SK-N-SH (cell line): ENCODE measurements around the gene RIPK4. TPM values are rescaled to one million over a fixed set of nuclear protein-coding genes. Genes with fewer than 3 reads are reported as not detected.

ENCODE experiments used
- CTCF ChIA-PET: fragments of 300-600, 350-600 bp; formaldehyde crosslinking; extraction: SDS; loops from one replicate; lab custom pipeline; 2021; lab: Yijun Ruan, JAX
- POLR2A ChIA-PET: fragments of 350-600 bp; sonication (Branson Sonifier 250); formaldehyde crosslinking; extraction: SDS; loops from one replicate; lab custom pipeline; 2020; ENCODE audit warnings: antibody characterized with exemption, inconsistent platforms; lab: Yijun Ruan, JAX
- DNase-seq: peaks from one replicate; pipeline ENCODE4 v3.0.0; 2012
- H2AFZ ChIP-seq: fragments of 200-600 bp; sonication (generic); 2 replicates; pipeline ENCODE4 v1.8.1; 2016; ENCODE audit warnings: antibody characterized with exemption, mild to moderate bottlenecking, low read depth
- H3F3A ChIP-seq: fragments of 200-600 bp; sonication (generic); replicated peaks from 2 replicates; pipeline ENCODE3; 2016; ENCODE audit warnings: antibody characterized with exemption, mild to moderate bottlenecking; ENCODE audit not compliant: insufficient read depth
- H3K27ac ChIP-seq, 2 experiments: fragments of 200-500 bp in 1 of 2; fragments of 200-600 bp in 1 of 2; sonication (Bioruptor generic) in 1 of 2; sonication (generic), shearing (Covaris generic) in 1 of 2; 2 replicates each; pipeline versions ENCODE4 v1.5.1 to v1.6.1; 2014 to 2016; ENCODE audit warnings: low read depth in 2 of 2, inconsistent platforms in 1 of 2, low read length in 1 of 2, mild to moderate bottlenecking in 1 of 2, mixed read lengths in 1 of 2
- H3K27me3 ChIP-seq: fragments of 200-600 bp; sonication (generic), shearing (Covaris generic); 2 replicates; pipeline ENCODE4 v1.6.1; 2016; ENCODE audit warnings: mixed run types; ENCODE audit not compliant: insufficient read depth
- H3K36me3 ChIP-seq, 2 experiments: fragments of 200-500 bp in 1 of 2; fragments of 200-600 bp in 1 of 2; sonication (Bioruptor generic) in 1 of 2; sonication (generic) in 1 of 2; replicated peaks in 1 of 2; 2 replicates each; pipeline versions ENCODE3 to v1.5.1; 2014 to 2016; ENCODE audit warnings: low read length in 1 of 2, mild to moderate bottlenecking in 1 of 2; ENCODE audit not compliant: insufficient read depth in 2 of 2, control insufficient read depth in 1 of 2
- H3K4me1 ChIP-seq, 2 experiments: fragments of 200-500 bp in 1 of 2; fragments of 200-600 bp in 1 of 2; sonication (Bioruptor generic) in 1 of 2; sonication (generic), shearing (Covaris generic) in 1 of 2; 2 replicates each; pipeline versions ENCODE4 v1.5.1 to v1.6.1; 2014 to 2016; ENCODE audit warnings: low read depth in 1 of 2, low read length in 1 of 2, mixed run types in 1 of 2; ENCODE audit not compliant: insufficient read depth in 2 of 2, control insufficient read depth in 1 of 2
- H3K4me2 ChIP-seq: fragments of 200-600 bp; sonication (generic), shearing (Covaris generic); 2 replicates; pipeline ENCODE4 v1.6.1; 2017; ENCODE audit warnings: mixed run types
- H3K4me3 ChIP-seq, 2 experiments: fragments of 200-500 bp in 1 of 2; fragments of 200-600 bp in 1 of 2; sonication (Bioruptor generic) in 1 of 2; sonication (generic), shearing (Covaris generic) in 1 of 2; 2 replicates each; pipeline versions ENCODE4 v1.5.1 to v1.8.1; 2014 to 2016; ENCODE audit warnings: low read depth in 2 of 2, inconsistent platforms in 1 of 2, low read length in 1 of 2, mild to moderate bottlenecking in 1 of 2, mixed read lengths in 1 of 2, moderate library complexity in 1 of 2
- H3K79me2 ChIP-seq: fragments of 200-600 bp; sonication (generic); 2 replicates; pipeline ENCODE4 v1.8.1; 2017; ENCODE audit warnings: mild to moderate bottlenecking; ENCODE audit not compliant: insufficient read depth
- H3K9ac ChIP-seq: fragments of 200-600 bp; sonication (generic); 2 replicates; pipeline ENCODE4 v1.6.1; 2017; ENCODE audit warnings: mixed run types
- H3K9me2 ChIP-seq: fragments of 200-600 bp; sonication (generic); 2 replicates; pipeline ENCODE4 v1.6.1; 2017; ENCODE audit warnings: mixed run types
- H3K9me3 ChIP-seq: fragments of 200-600 bp; sonication (generic); 2 replicates; pipeline ENCODE4 v1.6.1; 2017; ENCODE audit warnings: mixed run types, mild to moderate bottlenecking, moderate library complexity
- H4K20me1 ChIP-seq: fragments of 200-600 bp; sonication (generic); 2 replicates; pipeline ENCODE4 v1.6.1; 2017; ENCODE audit warnings: mild to moderate bottlenecking, mixed run types; ENCODE audit not compliant: insufficient read depth
- CHD2 ChIP-seq: fragments of 150-350 bp; IDR thresholded peaks from 2 replicates; pipeline ENCODE4 v1.6.1; 2018; ENCODE audit warnings: low read length; ENCODE audit not compliant: partially characterized antibody
- ELF1 ChIP-seq: IDR thresholded peaks from 2 replicates; pipeline ENCODE4 v1.4.0; 2012
- EP300 ChIP-seq, 2 experiments: IDR thresholded peaks; 2 replicates each; pipeline versions ENCODE4 v1.4.0 to v1.6.1; 2012; ENCODE audit warnings: borderline replicate concordance in 1 of 2, low read depth in 1 of 2, low read length in 1 of 2
- EZH2phosphoT487 ChIP-seq: fragments of 200-600 bp; sonication (generic); IDR thresholded peaks from 2 replicates; pipeline ENCODE4 v1.6.1; 2017; ENCODE audit warnings: low read depth, mixed run types, mild to moderate bottlenecking, antibody characterized with exemption, moderate library complexity, borderline replicate concordance
- FOSL2 ChIP-seq: IDR thresholded peaks from 2 replicates; pipeline ENCODE4 v1.4.0; 2012; ENCODE audit warnings: low read depth, mild to moderate bottlenecking, moderate library complexity, borderline replicate concordance
- FOXJ3 ChIP-seq: sonication (generic); formaldehyde crosslinking; IDR thresholded peaks from 2 replicates; pipeline ENCODE4 v1.5.1; 2020; ENCODE audit warnings: mild to moderate bottlenecking, missing genetic modification reagents
- FOXM1 ChIP-seq: IDR thresholded peaks from 2 replicates; pipeline ENCODE4 v1.4.0; 2012; ENCODE audit warnings: low read depth, mild to moderate bottlenecking
- GABPA ChIP-seq: IDR thresholded peaks from 2 replicates; pipeline ENCODE4 v1.4.0; 2012; ENCODE audit warnings: low read depth, mild to moderate bottlenecking
- GATA2 ChIP-seq: sonication (generic); formaldehyde crosslinking; IDR thresholded peaks from 2 replicates; pipeline ENCODE4 v1.5.0; 2020; ENCODE audit warnings: mild to moderate bottlenecking, missing genetic modification reagents
- MEF2A ChIP-seq: IDR thresholded peaks from 2 replicates; pipeline ENCODE4 v1.4.0; 2012; ENCODE audit warnings: low read depth, borderline replicate concordance
- NFIC ChIP-seq: IDR thresholded peaks from 2 replicates; pipeline ENCODE4 v1.4.0; 2012; ENCODE audit warnings: borderline replicate concordance
- POLR2AphosphoS5 ChIP-seq: IDR thresholded peaks from 2 replicates; pipeline ENCODE4 v1.6.1; 2012; ENCODE audit warnings: low read depth, low read length
- RAD21 ChIP-seq: IDR thresholded peaks from 2 replicates; pipeline ENCODE4 v1.6.1; 2012; ENCODE audit warnings: mild to moderate bottlenecking, low read length
- RCOR1 ChIP-seq: fragments of 150-350 bp; IDR thresholded peaks from 2 replicates; pipeline ENCODE4 v1.6.1; 2017; ENCODE audit warnings: antibody characterized with exemption, low read length
- RFX5 ChIP-seq: IDR thresholded peaks from 2 replicates; pipeline ENCODE4 v1.6.1; 2012; ENCODE audit warnings: mild to moderate bottlenecking, improper control_type of control experiment, low read length
- SMC3 ChIP-seq: IDR thresholded peaks from 2 replicates; pipeline ENCODE4 v1.6.1; 2012; ENCODE audit warnings: low read depth, low read length, improper control_type of control experiment
- TAF1 ChIP-seq: IDR thresholded peaks from 2 replicates; pipeline ENCODE4 v1.6.1; 2012; ENCODE audit warnings: low read depth, mild to moderate bottlenecking, low read length, moderate library complexity, borderline replicate concordance
- TEAD4 ChIP-seq: IDR thresholded peaks from 2 replicates; pipeline ENCODE4 v1.4.0; 2012; ENCODE audit warnings: mild to moderate bottlenecking, borderline replicate concordance; ENCODE audit not compliant: insufficient read depth
- WGBS: methylation state at CpG from one replicate; pipeline ENCODE4 v1.1.6; 2017; ENCODE audit warnings: low lambda C conversion rate; 5-methylcytosine and 5-hydroxymethylcytosine counted together
- polyA plus RNA-seq, 3 experiments: library from polyadenylated mRNA; depleted of rRNA; stranded (reverse); fragments of >200 nt; gene quantifications; 2 replicates each; pipeline ENCODE4 v1.2.3, GENCODE V29; 2012
- TF ChIP-seq, protein P1 (sequence below): fragments of 200-600 bp; sonication (generic); IDR thresholded peaks from 2 replicates; pipeline ENCODE4 v1.6.1; 2017; ENCODE audit warnings: antibody characterized with exemption, mild to moderate bottlenecking, moderate library complexity
- TF ChIP-seq, protein P2 (sequence below): IDR thresholded peaks from 2 replicates; pipeline ENCODE4 v1.4.0; 2012; ENCODE audit warnings: low read depth, borderline replicate concordance

The RIPK4 gene
- polyA plus RNA-seq, 1 of the 3 experiments (the other 2 are of a cell fraction), result 11.0 TPM

DNA sequence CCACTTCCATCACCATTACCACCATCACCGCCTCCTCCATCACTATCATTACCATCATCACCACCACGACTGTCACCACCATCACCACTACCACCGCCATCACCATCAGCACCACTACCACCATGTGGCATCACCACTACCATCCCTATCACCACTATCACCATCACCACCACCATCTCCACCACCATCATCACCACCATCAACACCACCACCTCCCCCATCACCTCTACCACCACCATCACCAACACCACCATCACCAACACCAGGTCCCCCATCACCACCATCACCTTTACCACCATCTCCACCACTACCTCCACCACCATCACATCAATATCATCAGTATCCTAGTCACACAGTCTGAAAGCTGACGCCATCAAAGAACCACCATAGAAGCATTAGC lies 39.9 kb upstream of the RIPK4 start:
- Histone ChIP-seq H3K9me3 (no peaks in the 10 kb centered on the region), H2AFZ (no peak overlapping the region), H3K36me3 (peaks cover 3 to 14% of the 10 kb centered on the region in 2 experiments), H3K4me1 (no peaks in the 10 kb centered on the region), H3K27me3 (no peaks in the 10 kb centered on the region), H3K79me2 (no peaks in the 10 kb centered on the region), H3F3A (no peaks in the 10 kb centered on the region), H3K9me2 (no peaks in the 10 kb centered on the region), H3K27ac (no peak overlapping the region), H4K20me1 (no peaks in the 10 kb centered on the region), H3K4me2 (no peak overlapping the region), H3K9ac (no peak overlapping the region), H3K4me3 (no peak overlapping the region)
- 97% methylated on average over 4 of the region's 4 CpGs for WGBS
- ChIA-PET CTCF (interaction anchor here (0.7 to 2.1 kb wide), 2 partner anchors 10 to 1017 kb away, joined by 4 to 16 read pairs; no protein-coding TSS in a partner anchor), POLR2A (no interaction called here)
- TF ChIP-seq RFX5, result no peak
- no peak for TF ChIP-seq MEF2A
- TF ChIP-seq ELF1, result no peak
- no peak for TF ChIP-seq RCOR1
- TF ChIP-seq RAD21, result no peak
- TF ChIP-seq CHD2, result no peak
- TF ChIP-seq SMC3, result no peak
- no peak for TF ChIP-seq FOSL2
- no peak for TF ChIP-seq POLR2AphosphoS5
- no peak for TF ChIP-seq NFIC
- no peak for TF ChIP-seq FOXJ3 (CRISPR knock-in tag)
- no peak for TF ChIP-seq FOXM1
- no peak for TF ChIP-seq GABPA
- TF ChIP-seq, protein P1, sequence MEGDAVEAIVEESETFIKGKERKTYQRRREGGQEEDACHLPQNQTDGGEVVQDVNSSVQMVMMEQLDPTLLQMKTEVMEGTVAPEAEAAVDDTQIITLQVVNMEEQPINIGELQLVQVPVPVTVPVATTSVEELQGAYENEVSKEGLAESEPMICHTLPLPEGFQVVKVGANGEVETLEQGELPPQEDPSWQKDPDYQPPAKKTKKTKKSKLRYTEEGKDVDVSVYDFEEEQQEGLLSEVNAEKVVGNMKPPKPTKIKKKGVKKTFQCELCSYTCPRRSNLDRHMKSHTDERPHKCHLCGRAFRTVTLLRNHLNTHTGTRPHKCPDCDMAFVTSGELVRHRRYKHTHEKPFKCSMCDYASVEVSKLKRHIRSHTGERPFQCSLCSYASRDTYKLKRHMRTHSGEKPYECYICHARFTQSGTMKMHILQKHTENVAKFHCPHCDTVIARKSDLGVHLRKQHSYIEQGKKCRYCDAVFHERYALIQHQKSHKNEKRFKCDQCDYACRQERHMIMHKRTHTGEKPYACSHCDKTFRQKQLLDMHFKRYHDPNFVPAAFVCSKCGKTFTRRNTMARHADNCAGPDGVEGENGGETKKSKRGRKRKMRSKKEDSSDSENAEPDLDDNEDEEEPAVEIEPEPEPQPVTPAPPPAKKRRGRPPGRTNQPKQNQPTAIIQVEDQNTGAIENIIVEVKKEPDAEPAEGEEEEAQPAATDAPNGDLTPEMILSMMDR, result no peak
- DNase-seq, result no peak

DNA sequence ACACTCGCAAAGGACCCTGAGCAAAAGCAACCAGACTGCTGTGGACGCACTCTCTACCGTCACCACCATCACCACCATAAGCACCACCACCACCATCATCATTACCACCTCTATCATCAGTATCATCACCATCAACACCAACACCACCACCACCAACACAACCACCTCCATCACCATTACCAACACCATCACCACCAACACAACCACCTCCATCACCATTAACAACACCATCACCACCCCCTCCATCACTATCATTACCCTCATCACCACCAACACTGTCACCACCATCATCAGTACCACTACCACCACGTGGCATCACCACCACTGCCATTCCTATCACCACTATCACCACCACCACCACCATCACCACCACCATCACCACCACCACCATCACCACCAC lies 38.8 kb upstream of the RIPK4 start:
- CTCF ChIA-PET, result no interaction called here
- no peaks in the 10 kb centered on the region for H3K9me3 ChIP-seq
- no peaks in the 10 kb centered on the region for H3K4me1 ChIP-seq
- no peak overlapping the region for H3K4me2 ChIP-seq
- WGBS, result 100% methylated on average over 4 of the region's 4 CpGs
- H3K27me3 ChIP-seq, result no peaks in the 10 kb centered on the region
- no peak for TF ChIP-seq EP300 (IDR thresholded peaks at IDR 0.05; ENCODE audit: borderline replicate concordance in 1 of 2, low read depth in 1 of 2, low read length in 1 of 2)
- TF ChIP-seq GATA2 (CRISPR knock-in tag), result no peak
- TF ChIP-seq TAF1, result no peak
- TF ChIP-seq, protein P2, sequence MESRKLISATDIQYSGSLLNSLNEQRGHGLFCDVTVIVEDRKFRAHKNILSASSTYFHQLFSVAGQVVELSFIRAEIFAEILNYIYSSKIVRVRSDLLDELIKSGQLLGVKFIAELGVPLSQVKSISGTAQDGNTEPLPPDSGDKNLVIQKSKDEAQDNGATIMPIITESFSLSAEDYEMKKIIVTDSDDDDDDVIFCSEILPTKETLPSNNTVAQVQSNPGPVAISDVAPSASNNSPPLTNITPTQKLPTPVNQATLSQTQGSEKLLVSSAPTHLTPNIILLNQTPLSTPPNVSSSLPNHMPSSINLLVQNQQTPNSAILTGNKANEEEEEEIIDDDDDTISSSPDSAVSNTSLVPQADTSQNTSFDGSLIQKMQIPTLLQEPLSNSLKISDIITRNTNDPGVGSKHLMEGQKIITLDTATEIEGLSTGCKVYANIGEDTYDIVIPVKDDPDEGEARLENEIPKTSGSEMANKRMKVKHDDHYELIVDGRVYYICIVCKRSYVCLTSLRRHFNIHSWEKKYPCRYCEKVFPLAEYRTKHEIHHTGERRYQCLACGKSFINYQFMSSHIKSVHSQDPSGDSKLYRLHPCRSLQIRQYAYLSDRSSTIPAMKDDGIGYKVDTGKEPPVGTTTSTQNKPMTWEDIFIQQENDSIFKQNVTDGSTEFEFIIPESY, result no peak
- no peak for TF ChIP-seq EZH2phosphoT487
- no peak for TF ChIP-seq NFIC
- no peak for TF ChIP-seq TEAD4
- H3K27ac ChIP-seq, result no peak overlapping the region
- no peak overlapping the region for H3K4me3 ChIP-seq
- POLR2A ChIA-PET, result no interaction called here
- H3K79me2 ChIP-seq, result no peaks in the 10 kb centered on the region
- no peaks in the 10 kb centered on the region for H3K9me2 ChIP-seq
- no peaks in the 10 kb centered on the region for H4K20me1 ChIP-seq
- H3K36me3 ChIP-seq, result peaks cover 3 to 19% of the 10 kb centered on the region in 2 experiments
- H3K9ac ChIP-seq, result no peak overlapping the region
- no peak for DNase-seq
- no peak overlapping the region for H2AFZ ChIP-seq
- no peaks in the 10 kb centered on the region for H3F3A ChIP-seq
